Astrocyte (in vitro differentiated cells and primary cell): ENCODE data around the gene PTPRD. TPM values are rescaled to one million over a fixed set of nuclear protein-coding genes. Genes with fewer than 3 reads are reported as not detected.

Source experiments
- DNase-seq: peaks from one replicate; pipeline ENCODE4 v3.0.0-alpha.2; 2010; ENCODE audit warnings: low read depth
- FAIRE-seq: peaks from 2 replicates; lab custom pipeline; 2011; peaks lifted over from hg19 to GRCh38; lab: Jason Lieb, UNC
- H2AFZ ChIP-seq: 2 replicates; pipeline ENCODE4 v1.6.0; 2012; ENCODE audit warnings: low read depth, low read length, inconsistent platforms
- H3K27ac ChIP-seq: 2 replicates; pipeline ENCODE4 v1.5.1; 2011; ENCODE audit warnings: low read depth, low read length, inconsistent platforms
- H3K27me3 ChIP-seq: 2 replicates; pipeline ENCODE4 v1.6.0; 2011; ENCODE audit warnings: low read length, inconsistent platforms; ENCODE audit not compliant: insufficient read depth
- H3K36me3 ChIP-seq: 2 replicates; pipeline ENCODE4 v1.5.1; 2011; ENCODE audit warnings: low read length, inconsistent platforms; ENCODE audit not compliant: insufficient read depth
- H3K4me1 ChIP-seq: 2 replicates; pipeline ENCODE4 v1.5.1; 2011; ENCODE audit warnings: low read length, inconsistent platforms; ENCODE audit not compliant: insufficient read depth
- H3K4me2 ChIP-seq: 2 replicates; pipeline ENCODE4 v1.6.0; 2012; ENCODE audit warnings: low read length, inconsistent platforms
- H3K4me3 ChIP-seq: 2 replicates; pipeline ENCODE4 v1.5.1; 2011; ENCODE audit warnings: low read depth, mild to moderate bottlenecking, low read length, inconsistent platforms; ENCODE audit not compliant: insufficient read depth
- H3K79me2 ChIP-seq: 2 replicates; pipeline ENCODE4 v1.6.0; 2012; ENCODE audit warnings: mild to moderate bottlenecking, low read length, inconsistent platforms; ENCODE audit not compliant: insufficient read depth
- H3K9ac ChIP-seq: 2 replicates; pipeline ENCODE4 v1.6.0; 2012; ENCODE audit warnings: mild to moderate bottlenecking, low read length, inconsistent platforms
- H3K9me3 ChIP-seq: 2 replicates; pipeline ENCODE4 v1.5.1; 2012; ENCODE audit warnings: low read depth, mild to moderate bottlenecking, low read length, inconsistent platforms; ENCODE audit not compliant: insufficient read depth
- H4K20me1 ChIP-seq: 2 replicates; pipeline ENCODE4 v1.6.0; 2012; ENCODE audit warnings: low read length, inconsistent platforms; ENCODE audit not compliant: insufficient read depth
- H3K27ac Mint-ChIP-seq: one replicate; pipeline ENCODE4 v1.8.0; 2021; ENCODE audit warnings: mild to moderate bottlenecking, mixed read lengths; ENCODE audit not compliant: unreplicated experiment
- H3K27me3 Mint-ChIP-seq: one replicate; pipeline ENCODE4 v1.8.0; 2021; ENCODE audit warnings: low read depth, mixed read lengths; ENCODE audit not compliant: unreplicated experiment
- H3K36me3 Mint-ChIP-seq: one replicate; pipeline ENCODE4 v1.8.0; 2021; ENCODE audit warnings: low read depth, mixed read lengths; ENCODE audit not compliant: unreplicated experiment
- H3K4me1 Mint-ChIP-seq: one replicate; pipeline ENCODE4 v1.8.0; 2021; ENCODE audit warnings: low read depth, mixed read lengths; ENCODE audit not compliant: unreplicated experiment
- H3K4me3 Mint-ChIP-seq: one replicate; pipeline ENCODE4 v1.8.0; 2021; ENCODE audit warnings: mild to moderate bottlenecking, moderate library complexity, mixed read lengths; ENCODE audit not compliant: unreplicated experiment
- H3K9me3 Mint-ChIP-seq: one replicate; pipeline ENCODE4 v1.8.0; 2021; ENCODE audit warnings: mild to moderate bottlenecking, mixed read lengths; ENCODE audit not compliant: unreplicated experiment
- EZH2 ChIP-seq: IDR thresholded peaks from 2 replicates; pipeline ENCODE4 v1.6.1; 2012; ENCODE audit warnings: mild to moderate bottlenecking, low read length, inconsistent platforms; ENCODE audit not compliant: insufficient read depth
- total RNA-seq: library from RNA; stranded (reverse); gene quantifications from 2 replicates; pipeline ENCODE4 v1.2.1, GENCODE V29; 2021
- TF ChIP-seq, protein P1 (sequence below): IDR thresholded peaks from 2 replicates; pipeline ENCODE4 v1.5.1; 2011; ENCODE audit warnings: low read depth, mild to moderate bottlenecking, inconsistent platforms, low read length, moderate library complexity; ENCODE audit not compliant: insufficient read depth

PTPRD gene
- total RNA-seq, 1 donor from 2014 or later, result 88.1 TPM

GRCh38 chr9:8570776-8571175 lies 2042.0 kb downstream of the PTPRD start:
- Histone ChIP-seq H3K4me3 (no peak overlapping the region), H3K9me3 (no peaks in the 10 kb centered on the region), H2AFZ (no peak overlapping the region), H3K36me3 (no peaks in the 10 kb centered on the region), H3K9ac (no peak overlapping the region), H3K27ac (no peak overlapping the region), H3K4me1 (no peaks in the 10 kb centered on the region), H3K79me2 (no peaks in the 10 kb centered on the region), H3K4me2 (no peak overlapping the region), H3K27me3 (no peaks in the 10 kb centered on the region), H4K20me1 (no peaks in the 10 kb centered on the region)
- Mint-ChIP-seq H3K36me3 (no peaks in the 10 kb centered on the region), H3K4me3 (no peak overlapping the region), H3K27me3 (no peaks in the 10 kb centered on the region), H3K4me1 (no peaks in the 10 kb centered on the region), H3K27ac (no peak overlapping the region), H3K9me3 (no peaks in the 10 kb centered on the region)
- TF ChIP-seq, protein P1, sequence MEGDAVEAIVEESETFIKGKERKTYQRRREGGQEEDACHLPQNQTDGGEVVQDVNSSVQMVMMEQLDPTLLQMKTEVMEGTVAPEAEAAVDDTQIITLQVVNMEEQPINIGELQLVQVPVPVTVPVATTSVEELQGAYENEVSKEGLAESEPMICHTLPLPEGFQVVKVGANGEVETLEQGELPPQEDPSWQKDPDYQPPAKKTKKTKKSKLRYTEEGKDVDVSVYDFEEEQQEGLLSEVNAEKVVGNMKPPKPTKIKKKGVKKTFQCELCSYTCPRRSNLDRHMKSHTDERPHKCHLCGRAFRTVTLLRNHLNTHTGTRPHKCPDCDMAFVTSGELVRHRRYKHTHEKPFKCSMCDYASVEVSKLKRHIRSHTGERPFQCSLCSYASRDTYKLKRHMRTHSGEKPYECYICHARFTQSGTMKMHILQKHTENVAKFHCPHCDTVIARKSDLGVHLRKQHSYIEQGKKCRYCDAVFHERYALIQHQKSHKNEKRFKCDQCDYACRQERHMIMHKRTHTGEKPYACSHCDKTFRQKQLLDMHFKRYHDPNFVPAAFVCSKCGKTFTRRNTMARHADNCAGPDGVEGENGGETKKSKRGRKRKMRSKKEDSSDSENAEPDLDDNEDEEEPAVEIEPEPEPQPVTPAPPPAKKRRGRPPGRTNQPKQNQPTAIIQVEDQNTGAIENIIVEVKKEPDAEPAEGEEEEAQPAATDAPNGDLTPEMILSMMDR, result no peak
- TF ChIP-seq EZH2, result no peak
- no peak for FAIRE-seq
- DNase-seq, result no peak

DNA sequence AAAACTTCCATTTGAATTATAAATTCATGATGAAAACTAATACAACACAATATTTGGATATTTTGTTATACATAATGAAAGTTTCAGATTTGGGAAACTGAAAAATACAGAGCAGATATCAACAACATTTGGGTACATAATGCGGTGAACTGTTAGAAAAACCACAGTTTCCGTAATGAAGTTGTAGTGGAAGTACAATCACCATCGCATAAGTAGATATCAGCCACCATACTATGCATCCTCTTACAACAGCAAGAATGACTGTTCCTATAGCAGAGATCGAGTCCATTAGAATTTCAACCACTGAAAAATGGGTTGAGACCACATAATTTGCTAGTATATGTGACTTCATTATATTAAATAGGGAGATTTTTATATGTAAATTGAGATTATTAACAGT lies 2043.0 kb downstream of the PTPRD start:
- H4K20me1 ChIP-seq, result no peaks in the 10 kb centered on the region
- Mint-ChIP-seq H3K27me3 (no peaks in the 10 kb centered on the region), H3K27ac (no peak overlapping the region), H3K4me3 (no peak overlapping the region), H3K36me3 (no peaks in the 10 kb centered on the region), H3K4me1 (no peaks in the 10 kb centered on the region), H3K9me3 (no peaks in the 10 kb centered on the region)
- no peaks in the 10 kb centered on the region for H3K36me3 ChIP-seq
- no peaks in the 10 kb centered on the region for H3K9me3 ChIP-seq
- FAIRE-seq (no peak), DNase-seq (no peak)
- H3K4me1 ChIP-seq, result no peaks in the 10 kb centered on the region
- no peaks in the 10 kb centered on the region for H3K79me2 ChIP-seq
- TF ChIP-seq EZH2, result no peak
- TF ChIP-seq, protein P1, result no peak
- no peaks in the 10 kb centered on the region for H3K27me3 ChIP-seq
- no peak overlapping the region for H2AFZ ChIP-seq
- no peak overlapping the region for H3K4me2 ChIP-seq
- H3K27ac ChIP-seq, result no peak overlapping the region
- H3K4me3 ChIP-seq, result no peak overlapping the region
- H3K9ac ChIP-seq, result no peak overlapping the region

GRCh38 chr9:8567963-8568579 lies 2044.7 kb downstream of the PTPRD start:
- H3K36me3 ChIP-seq, result no peaks in the 10 kb centered on the region
- Mint-ChIP-seq H3K4me3 (no peak overlapping the region), H3K27ac (no peak overlapping the region), H3K27me3 (no peaks in the 10 kb centered on the region), H3K9me3 (no peaks in the 10 kb centered on the region), H3K36me3 (no peaks in the 10 kb centered on the region), H3K4me1 (no peaks in the 10 kb centered on the region)
- no peak overlapping the region for H3K9ac ChIP-seq
- no peaks in the 10 kb centered on the region for H4K20me1 ChIP-seq
- TF ChIP-seq, protein P1, result no peak
- TF ChIP-seq EZH2, result no peak
- no peaks in the 10 kb centered on the region for H3K27me3 ChIP-seq
- H3K9me3 ChIP-seq, result no peaks in the 10 kb centered on the region
- no peak for DNase-seq
- no peak overlapping the region for H3K27ac ChIP-seq
- no peak overlapping the region for H2AFZ ChIP-seq
- no peak for FAIRE-seq
- H3K4me1 ChIP-seq, result no peaks in the 10 kb centered on the region
- no peaks in the 10 kb centered on the region for H3K79me2 ChIP-seq
- H3K4me2 ChIP-seq, result no peak overlapping the region
- H3K4me3 ChIP-seq, result no peak overlapping the region
